Effector memory CD8-positive, alpha-beta T cell (primary cell): Measurements from ENCODE around the gene NCF1.
"Not testable (repeated sequence)": the region's sequence is repeated elsewhere in the genome, so short reads cannot be mapped to it uniquely, and the experiment has no call there.

ENCODE experiments used
- ATAC-seq: fragments of 150-1000 bp; cut with Tn5 transposase; replicated peaks from 2 replicates; pipeline ENCODE4 v1.10.0; 2021; ENCODE audit warnings: mild to moderate bottlenecking, moderate library complexity
- DNase-seq, 3 experiments: peaks; one replicate each; pipeline ENCODE4 v3.0.0; 2021
- H3K27ac Mint-ChIP-seq, 2 donors: one replicate each; pipeline ENCODE4 v1.8.0; 2022; ENCODE audit warnings: mild to moderate bottlenecking in 2 of 2, mixed read lengths in 2 of 2, moderate library complexity in 2 of 2
- H3K27me3 Mint-ChIP-seq, 2 donors: one replicate each; pipeline ENCODE4 v1.8.0; 2022; ENCODE audit warnings: mixed read lengths in 2 of 2
- H3K36me3 Mint-ChIP-seq: one replicate; pipeline ENCODE4 v1.8.0; 2022; ENCODE audit warnings: mild to moderate bottlenecking, moderate library complexity, mixed read lengths; ENCODE audit not compliant: insufficient read depth
- H3K4me1 Mint-ChIP-seq, 2 donors: one replicate each; pipeline ENCODE4 v1.8.0; 2022; ENCODE audit warnings: low read depth in 2 of 2, mixed read lengths in 2 of 2
- H3K4me3 Mint-ChIP-seq, 2 donors: one replicate each; pipeline ENCODE4 v1.8.0; 2022; ENCODE audit warnings: mild to moderate bottlenecking in 2 of 2, mixed read lengths in 2 of 2, moderate library complexity in 2 of 2
- H3K9me3 Mint-ChIP-seq, 2 donors: one replicate each; pipeline ENCODE4 v1.8.0; 2022; ENCODE audit warnings: mixed read lengths in 2 of 2

Gene NCF1

GRCh38 chr7:74766509-74766908, 7.3 kb upstream of the NCF1 start:
- not testable (repeated sequence) for H3K4me3 Mint-ChIP-seq, H3K4me1 Mint-ChIP-seq, ATAC-seq, DNase-seq, H3K27me3 Mint-ChIP-seq, H3K36me3 Mint-ChIP-seq, H3K9me3 Mint-ChIP-seq
- H3K27ac Mint-ChIP-seq: peak overlapping the region in 1 of 2 donors; percentile 53

GRCh38 chr7:74766991-74767390, 6.8 kb upstream of the NCF1 start:
- not testable (repeated sequence) for H3K4me1 Mint-ChIP-seq, H3K4me3 Mint-ChIP-seq, H3K36me3 Mint-ChIP-seq, H3K27me3 Mint-ChIP-seq, ATAC-seq, DNase-seq, H3K9me3 Mint-ChIP-seq
- H3K27ac Mint-ChIP-seq: peak overlapping the region in 1 of 2 donors; percentile 53

- not testable (repeated sequence) for DNase-seq, H3K36me3 Mint-ChIP-seq, H3K4me1 Mint-ChIP-seq, H3K27me3 Mint-ChIP-seq, ATAC-seq, H3K9me3 Mint-ChIP-seq, H3K4me3 Mint-ChIP-seq, H3K27ac Mint-ChIP-seq
Observed at GRCh38 chr7:74770062-74770461, 3.7 kb upstream of the NCF1 start.

- not testable (repeated sequence) for DNase-seq, ATAC-seq, H3K36me3 Mint-ChIP-seq, H3K4me1 Mint-ChIP-seq, H3K9me3 Mint-ChIP-seq, H3K27me3 Mint-ChIP-seq, H3K27ac Mint-ChIP-seq, H3K4me3 Mint-ChIP-seq
Observed at GRCh38 chr7:74772093-74772492, 1.7 kb upstream of the NCF1 start.

GRCh38 chr7:74775111-74775510, 1.3 kb downstream of the NCF1 start:
- H3K27ac Mint-ChIP-seq, H3K36me3 Mint-ChIP-seq, ATAC-seq, H3K4me1 Mint-ChIP-seq, H3K9me3 Mint-ChIP-seq, DNase-seq, H3K4me3 Mint-ChIP-seq, H3K27me3 Mint-ChIP-seq: not testable (repeated sequence)

- DNase-seq, H3K27me3 Mint-ChIP-seq, H3K27ac Mint-ChIP-seq, ATAC-seq, H3K9me3 Mint-ChIP-seq, H3K4me3 Mint-ChIP-seq, H3K36me3 Mint-ChIP-seq, H3K4me1 Mint-ChIP-seq: not testable (repeated sequence)
Observed at GRCh38 chr7:74779053-74779452, 5.2 kb downstream of the NCF1 start.

GRCh38 chr7:74781746-74782145, 7.9 kb downstream of the NCF1 start:
- not testable (repeated sequence) for H3K27me3 Mint-ChIP-seq, H3K9me3 Mint-ChIP-seq, H3K27ac Mint-ChIP-seq, ATAC-seq, H3K4me3 Mint-ChIP-seq, H3K36me3 Mint-ChIP-seq, H3K4me1 Mint-ChIP-seq, DNase-seq

GRCh38 chr7:74783595-74783994, 9.8 kb downstream of the NCF1 start:
- not testable (repeated sequence) for H3K9me3 Mint-ChIP-seq, ATAC-seq

GRCh38 chr7:74788369-74789150, 14.7 kb downstream of the NCF1 start:
- not testable (repeated sequence) for H3K4me1 Mint-ChIP-seq, H3K36me3 Mint-ChIP-seq, H3K27me3 Mint-ChIP-seq, H3K27ac Mint-ChIP-seq, H3K9me3 Mint-ChIP-seq
- H3K4me3 Mint-ChIP-seq: peak overlapping the region; percentile 29 to 36
- peak; percentile 95 to 99 (median 98) for DNase-seq
- peak; percentile 84 for ATAC-seq

More at GRCh38 chr7:74783595-74783994, 9.8 kb downstream of the NCF1 start:
- H3K27ac Mint-ChIP-seq, H3K27me3 Mint-ChIP-seq, H3K4me3 Mint-ChIP-seq, H3K4me1 Mint-ChIP-seq, H3K36me3 Mint-ChIP-seq, DNase-seq: not testable (repeated sequence)

- DNase-seq, H3K4me3 Mint-ChIP-seq, H3K9me3 Mint-ChIP-seq, H3K27me3 Mint-ChIP-seq, ATAC-seq, H3K4me1 Mint-ChIP-seq, H3K36me3 Mint-ChIP-seq, H3K27ac Mint-ChIP-seq: not testable (repeated sequence)
Observed at GRCh38 chr7:74789200-74789736, 15.5 kb downstream of the NCF1 start.

GRCh38 chr7:74797848-74798622, 24.2 kb downstream of the NCF1 start:
- DNase-seq, H3K4me1 Mint-ChIP-seq, ATAC-seq, H3K9me3 Mint-ChIP-seq, H3K27ac Mint-ChIP-seq, H3K27me3 Mint-ChIP-seq, H3K36me3 Mint-ChIP-seq, H3K4me3 Mint-ChIP-seq: not testable (repeated sequence)

- ATAC-seq, H3K9me3 Mint-ChIP-seq, H3K4me1 Mint-ChIP-seq, H3K4me3 Mint-ChIP-seq, DNase-seq, H3K36me3 Mint-ChIP-seq, H3K27me3 Mint-ChIP-seq, H3K27ac Mint-ChIP-seq: not testable (repeated sequence)
Observed at GRCh38 chr7:74798644-74799043, 24.8 kb downstream of the NCF1 start.

GRCh38 chr7:74815882-74816281, 42.1 kb downstream of the NCF1 start:
- not testable (repeated sequence) for H3K9me3 Mint-ChIP-seq, H3K27me3 Mint-ChIP-seq, H3K4me1 Mint-ChIP-seq, H3K36me3 Mint-ChIP-seq, H3K4me3 Mint-ChIP-seq, ATAC-seq, DNase-seq, H3K27ac Mint-ChIP-seq
